ENCODE results near the gene IKZF2. TPM values are rescaled to one million over a fixed set of nuclear protein-coding genes. Genes with fewer than 3 reads are reported as not detected.

IKZF2 gene
- total and polyA plus RNA-seq, 7 experiments from 2014 or later = 0.26 to 23.4 (median 6.1) TPM

DNA sequence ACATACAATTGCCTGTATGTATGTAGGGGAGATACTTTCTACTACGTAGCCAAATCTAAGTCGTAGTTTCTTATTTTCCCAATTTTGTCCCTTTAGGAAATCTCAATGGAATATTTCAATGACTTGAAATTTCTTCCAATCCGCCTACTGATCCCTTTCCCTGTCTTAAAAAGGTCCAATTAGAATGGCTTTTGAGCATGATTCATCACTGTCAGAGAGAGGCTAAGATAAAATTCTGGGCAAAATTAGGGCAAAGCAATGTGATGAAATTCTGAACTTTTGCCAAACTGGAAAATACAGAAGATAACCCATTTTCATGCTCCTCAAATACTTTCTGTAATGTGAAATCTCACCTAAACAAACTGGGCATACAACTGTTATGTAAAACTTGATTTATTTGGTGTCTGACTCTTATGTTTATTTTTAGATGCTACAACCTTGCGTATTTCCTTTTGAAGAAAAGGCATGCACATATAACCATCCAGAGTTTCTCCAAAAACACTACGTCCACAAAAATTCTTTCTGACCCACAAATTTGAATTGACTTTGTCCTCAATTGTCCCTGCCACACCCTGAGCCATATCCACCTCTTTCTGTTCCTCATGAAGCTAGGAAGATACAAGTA, 147.1 kb downstream of the IKZF2 start:
- intact Hi-C loops (cut with micrococcal nuclease) = loop anchor here in 1 of 2 donors (10.0 kb wide), 1 partner anchor 150 kb away; the partner anchor contains the start of gene IKZF2
- Histone ChIP-seq H3K4me3 (ENCODE audit: low read length) (no peak overlapping the region), H3K27me3 (ENCODE audit: control insufficient read depth in 2 of 2, insufficient read depth in 2 of 2, low read length in 2 of 2) (no peaks in the 10 kb centered on the region), H3K27ac (ENCODE audit: low read depth, low read length) (no peak overlapping the region), H3K9me3 (ENCODE audit: control insufficient read depth in 2 of 3, low read length in 3 of 3) (no peaks in the 10 kb centered on the region), H3K4me1 (ENCODE audit: control insufficient read depth in 2 of 2, insufficient read depth in 2 of 2, low read length in 2 of 2) (no peaks in the 10 kb centered on the region), H3K36me3 (ENCODE audit: control insufficient read depth in 2 of 3, insufficient read depth in 3 of 3, low read length in 3 of 3) (no peaks in the 10 kb centered on the region)
- Mint-ChIP-seq H3K27me3 (peaks cover 0 to 6% (median 0%) of the 10 kb centered on the region in 5 donors), H3K4me3 (no peak overlapping the region), H3K9me3 (peaks cover 0 to under 1% (median 0%) of the 10 kb centered on the region in 11 donors), H3K27ac (peak overlapping the region in 1 of 9 donors; percentile 17), H3K4me1 (peaks cover 0 to 25% (median 5%) of the 10 kb centered on the region in 7 donors), H3K36me3 (no peaks in the 10 kb centered on the region)
- POLR2A ChIA-PET = no interaction called here
- CTCF ChIA-PET = no interaction called here
- DNase-seq = no peak
- ATAC-seq = no peak

DNA sequence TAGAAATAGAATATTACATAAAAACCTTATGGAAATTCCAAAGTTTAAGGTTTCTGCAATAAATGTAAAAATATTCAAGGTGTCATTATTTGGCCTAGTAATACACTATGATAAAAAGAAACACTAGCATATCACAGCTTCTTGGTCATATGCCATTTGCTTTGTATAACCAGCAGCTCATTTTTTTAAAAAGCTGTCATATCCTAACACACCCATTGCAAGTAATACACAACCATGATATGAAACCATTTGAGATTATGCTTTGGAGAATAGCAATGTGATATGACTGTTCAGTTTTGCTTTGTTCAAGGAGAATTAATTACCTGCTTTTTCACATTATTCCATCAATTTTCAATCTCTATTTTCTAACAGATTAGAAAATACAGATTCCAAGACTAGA, 149.0 kb downstream of the IKZF2 start:
- ATAC-seq (no peak), DNase-seq (no peak)
- Mint-ChIP-seq H3K4me1 (peaks cover 0 to 28% (median 5%) of the 10 kb centered on the region in 7 donors), H3K4me3 (peak overlapping the region in 1 of 10 donors; percentile 74), H3K27ac (no peak overlapping the region), H3K9me3 (no peaks in the 10 kb centered on the region), H3K36me3 (no peaks in the 10 kb centered on the region), H3K27me3 (peaks cover 0 to 6% (median 0%) of the 10 kb centered on the region in 5 donors)
- Histone ChIP-seq H3K27me3 (ENCODE audit: control insufficient read depth in 2 of 2, insufficient read depth in 2 of 2, low read length in 2 of 2) (no peaks in the 10 kb centered on the region), H3K4me3 (ENCODE audit: low read length) (no peak overlapping the region), H3K36me3 (ENCODE audit: control insufficient read depth in 2 of 3, insufficient read depth in 3 of 3, low read length in 3 of 3) (no peaks in the 10 kb centered on the region), H3K4me1 (ENCODE audit: control insufficient read depth in 2 of 2, insufficient read depth in 2 of 2, low read length in 2 of 2) (no peaks in the 10 kb centered on the region), H3K27ac (ENCODE audit: low read depth, low read length) (no peak overlapping the region), H3K9me3 (ENCODE audit: control insufficient read depth in 2 of 3, low read length in 3 of 3) (no peaks in the 10 kb centered on the region)
- intact Hi-C loops (cut with micrococcal nuclease) = loop anchor here in 1 of 2 donors (10.0 kb wide), 1 partner anchor 152 kb away; the partner anchor contains the start of gene IKZF2
- CTCF ChIA-PET = no interaction called here
- POLR2A ChIA-PET = no interaction called here

GRCh38 chr2:213001297-213001910, 150.0 kb downstream of the IKZF2 start:
- Histone ChIP-seq H3K9me3 (ENCODE audit: control insufficient read depth in 2 of 3, low read length in 3 of 3) (no peaks in the 10 kb centered on the region), H3K27me3 (ENCODE audit: control insufficient read depth in 2 of 2, insufficient read depth in 2 of 2, low read length in 2 of 2) (no peaks in the 10 kb centered on the region), H3K36me3 (ENCODE audit: control insufficient read depth in 2 of 3, insufficient read depth in 3 of 3, low read length in 3 of 3) (no peaks in the 10 kb centered on the region), H3K4me1 (ENCODE audit: control insufficient read depth in 2 of 2, insufficient read depth in 2 of 2, low read length in 2 of 2) (no peaks in the 10 kb centered on the region), H3K4me3 (ENCODE audit: low read length) (no peak overlapping the region), H3K27ac (ENCODE audit: low read depth, low read length) (peak overlapping the region; percentile 40)
- Mint-ChIP-seq H3K36me3 (no peaks in the 10 kb centered on the region), H3K4me3 (peak overlapping the region in 9 of 10 donors; percentile 45 to 88 (median 74)), H3K4me1 (peaks cover 0 to 28% (median 5%) of the 10 kb centered on the region in 7 donors), H3K27me3 (peaks cover 0 to 6% (median 0%) of the 10 kb centered on the region in 5 donors), H3K9me3 (no peaks in the 10 kb centered on the region), H3K27ac (peak overlapping the region in 8 of 9 donors; percentile 1 to 87 (median 76))
- ChIA-PET POLR2A (no interaction called here), CTCF (no interaction called here)
- DNase-seq = peak in 2 of 9 donors; percentile 2 to 12
- ATAC-seq = no peak
- intact Hi-C loops (cut with micrococcal nuclease) = loop anchor here in 1 of 2 donors (10.0 kb wide), 1 partner anchor 153 kb away; the partner anchor contains the start of gene IKZF2

GRCh38 chr2:212998626-212999359, 152.6 kb downstream of the IKZF2 start:
- Histone ChIP-seq H3K27ac (ENCODE audit: low read depth, low read length) (no peak overlapping the region), H3K36me3 (ENCODE audit: control insufficient read depth in 2 of 3, insufficient read depth in 3 of 3, low read length in 3 of 3) (no peaks in the 10 kb centered on the region), H3K27me3 (ENCODE audit: control insufficient read depth in 2 of 2, insufficient read depth in 2 of 2, low read length in 2 of 2) (no peaks in the 10 kb centered on the region), H3K4me3 (ENCODE audit: low read length) (no peak overlapping the region), H3K4me1 (ENCODE audit: control insufficient read depth in 2 of 2, insufficient read depth in 2 of 2, low read length in 2 of 2) (no peaks in the 10 kb centered on the region), H3K9me3 (ENCODE audit: control insufficient read depth in 2 of 3, low read length in 3 of 3) (no peaks in the 10 kb centered on the region)
- no peaks in the 10 kb centered on the region for H3K36me3 Mint-ChIP-seq
- no peaks in the 10 kb centered on the region for H3K27me3 Mint-ChIP-seq
- ChIA-PET CTCF (no interaction called here), POLR2A (no interaction called here)
- H3K4me1 Mint-ChIP-seq = peaks cover 0 to 17% (median 5%) of the 10 kb centered on the region in 7 donors
- H3K9me3 Mint-ChIP-seq = no peaks in the 10 kb centered on the region
- no peak for DNase-seq
- H3K4me3 Mint-ChIP-seq = no peak overlapping the region
- H3K27ac Mint-ChIP-seq = no peak overlapping the region
- peak; percentile 48 for ATAC-seq
- intact Hi-C loops (cut with micrococcal nuclease) = no loop called here

GRCh38 chr2:212997526-212998020, 153.8 kb downstream of the IKZF2 start:
- ATAC-seq = no peak
- Mint-ChIP-seq H3K4me1 (peaks cover 0 to 17% (median 5%) of the 10 kb centered on the region in 7 donors), H3K4me3 (no peak overlapping the region), H3K27me3 (no peaks in the 10 kb centered on the region), H3K27ac (no peak overlapping the region), H3K9me3 (peaks cover 0 to 6% (median 0%) of the 10 kb centered on the region in 11 donors), H3K36me3 (no peaks in the 10 kb centered on the region)
- no peak overlapping the region for H3K4me3 ChIP-seq (ENCODE audit: low read length)
- POLR2A ChIA-PET = no interaction called here
- H3K27ac ChIP-seq (ENCODE audit: low read depth, low read length) = no peak overlapping the region
- intact Hi-C loops (cut with micrococcal nuclease) = no loop called here
- no peaks in the 10 kb centered on the region for H3K4me1 ChIP-seq (ENCODE audit: control insufficient read depth in 2 of 2, insufficient read depth in 2 of 2, low read length in 2 of 2)
- H3K36me3 ChIP-seq (ENCODE audit: control insufficient read depth in 2 of 3, insufficient read depth in 3 of 3, low read length in 3 of 3) = no peaks in the 10 kb centered on the region
- H3K27me3 ChIP-seq (ENCODE audit: control insufficient read depth in 2 of 2, insufficient read depth in 2 of 2, low read length in 2 of 2) = no peaks in the 10 kb centered on the region
- CTCF ChIA-PET = no interaction called here
- DNase-seq = no peak
- no peaks in the 10 kb centered on the region for H3K9me3 ChIP-seq (ENCODE audit: control insufficient read depth in 2 of 3, low read length in 3 of 3)

DNA sequence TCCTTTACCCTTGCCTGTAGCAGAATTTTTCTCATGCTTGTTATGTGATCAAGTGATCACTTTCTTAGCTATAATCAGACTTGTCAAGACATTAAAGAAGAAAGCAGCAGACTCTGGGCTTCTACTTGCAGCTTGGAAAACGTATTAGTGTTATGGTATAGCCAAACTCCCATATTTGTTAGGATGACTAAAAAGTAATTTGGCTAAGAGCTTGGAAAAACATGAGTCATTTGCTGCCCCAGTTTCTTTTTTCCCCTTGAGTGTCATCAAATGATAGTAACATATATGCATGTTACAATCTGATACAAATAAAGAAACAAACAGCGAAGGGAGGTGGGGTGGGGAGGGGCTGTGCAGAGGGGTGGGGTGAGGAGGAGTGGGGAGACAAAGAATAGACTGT, 155.5 kb downstream of the IKZF2 start:
- Histone ChIP-seq H3K9me3 (ENCODE audit: control insufficient read depth in 2 of 3, low read length in 3 of 3) (no peaks in the 10 kb centered on the region), H3K27me3 (ENCODE audit: control insufficient read depth in 2 of 2, insufficient read depth in 2 of 2, low read length in 2 of 2) (no peaks in the 10 kb centered on the region), H3K4me3 (ENCODE audit: low read length) (no peak overlapping the region), H3K27ac (ENCODE audit: low read depth, low read length) (no peak overlapping the region), H3K4me1 (ENCODE audit: control insufficient read depth in 2 of 2, insufficient read depth in 2 of 2, low read length in 2 of 2) (no peaks in the 10 kb centered on the region), H3K36me3 (ENCODE audit: control insufficient read depth in 2 of 3, insufficient read depth in 3 of 3, low read length in 3 of 3) (no peaks in the 10 kb centered on the region)
- no peaks in the 10 kb centered on the region for H3K36me3 Mint-ChIP-seq
- no peak for ATAC-seq
- no peak overlapping the region for H3K27ac Mint-ChIP-seq
- ChIA-PET POLR2A (no interaction called here), CTCF (interaction anchor here (0.7 kb wide), 2 partner anchors 22 to 221 kb away, joined by 4 to 5 read pairs; no protein-coding TSS in a partner anchor)
- H3K27me3 Mint-ChIP-seq = no peaks in the 10 kb centered on the region
- no peak overlapping the region for H3K4me3 Mint-ChIP-seq
- H3K4me1 Mint-ChIP-seq = peaks cover 0 to 6% (median 0%) of the 10 kb centered on the region in 7 donors
- DNase-seq = no peak
- peaks cover 0 to 8% (median 0%) of the 10 kb centered on the region in 11 donors for H3K9me3 Mint-ChIP-seq
- intact Hi-C loops (cut with micrococcal nuclease) = no loop called here
